Prostate gland (tissue), 2 donors: ENCODE results near the gene COG5. TPM values are rescaled to one million over a fixed set of nuclear protein-coding genes. Genes with fewer than 3 reads are reported as not detected.
"Not testable (repeated sequence)": the region's sequence is repeated elsewhere in the genome, so short reads cannot be mapped to it uniquely, and the experiment has no call there.

Experiments
- DNase-seq: peaks from one replicate; pipeline ENCODE4 v3.0.0-alpha.2; 2019; ENCODE audit warnings: low spot score
- H3K27ac ChIP-seq, 2 donors: fragments of 200-600 bp; sonication (generic); 2 replicates each; pipeline ENCODE4 v1.5.1; 2017 to 2019
- H3K27me3 ChIP-seq: fragments of 200-600 bp; sonication (generic); replicated peaks from 2 replicates; pipeline ENCODE4 v1.5.1; 2019; ENCODE audit not compliant: insufficient read depth
- H3K36me3 ChIP-seq, 2 donors: fragments of 200-600 bp; sonication (generic); 1 replicate in 1 of 2; 2 replicates in 1 of 2; pipeline versions ENCODE4 v1.5.1 to v1.8.1; 2017 to 2019
- H3K4me1 ChIP-seq: fragments of 200-600 bp; sonication (generic); replicated peaks from 2 replicates; pipeline ENCODE4 v1.5.1; 2019
- H3K4me3 ChIP-seq, 2 donors: fragments of 200-600 bp; sonication (generic); 2 replicates each; pipeline ENCODE4 v1.5.1; 2017 to 2019
- H3K9me3 ChIP-seq: fragments of 200-600 bp; sonication (generic); 2 replicates; pipeline ENCODE4 v1.5.1; 2017
- POLR2A ChIP-seq: fragments of 450-650 bp; IDR thresholded peaks from one replicate; pipeline ENCODE4 v1.6.1; 2016; ENCODE audit warnings: antibody characterized with exemption, mild to moderate bottlenecking
- POLR2AphosphoS5 ChIP-seq: sonication (generic); formaldehyde crosslinking; IDR thresholded peaks from one replicate; pipeline ENCODE4 v1.6.1; 2017; ENCODE audit warnings: antibody characterized with exemption
- WGBS: methylation state at CpG from one replicate; pipeline ENCODE4 v1.1.5; 2018; 5-methylcytosine and 5-hydroxymethylcytosine counted together
- intact Hi-C: fragments of 100-400 bp; cut with DNase I; formaldehyde crosslinking; loops from one replicate; pipeline ENCODE4 v1.14.2; 2022
- small RNA-seq, 2 donors: library from RNA; depleted of rRNA; stranded (forward); fragments of <200 nt; gene quantifications; one replicate each; pipeline ENCODE3, GENCODE V24; 2016
- total RNA-seq, 2 donors: library from RNA; depleted of rRNA; stranded (reverse); fragments of >200 nt; gene quantifications; one replicate each; pipeline ENCODE4 v1.1.0, GENCODE V29; 2016
- TF ChIP-seq, protein P1 (sequence below), 4 experiments: fragments of 200-600 bp in 2 of 4; fragments of 450-650 bp in 2 of 4; sonication (generic) in 2 of 4; IDR thresholded peaks; 1 replicate in 3 of 4; 2 replicates in 1 of 4; pipeline ENCODE4 v1.5.1; 2016 to 2019; ENCODE audit warnings: antibody characterized with exemption in 4 of 4, mild to moderate bottlenecking in 2 of 4, moderate library complexity in 2 of 4

Gene COG5
- total RNA-seq, 2 donors from 2014 or later: 35.1 to 86.4 TPM

DNA sequence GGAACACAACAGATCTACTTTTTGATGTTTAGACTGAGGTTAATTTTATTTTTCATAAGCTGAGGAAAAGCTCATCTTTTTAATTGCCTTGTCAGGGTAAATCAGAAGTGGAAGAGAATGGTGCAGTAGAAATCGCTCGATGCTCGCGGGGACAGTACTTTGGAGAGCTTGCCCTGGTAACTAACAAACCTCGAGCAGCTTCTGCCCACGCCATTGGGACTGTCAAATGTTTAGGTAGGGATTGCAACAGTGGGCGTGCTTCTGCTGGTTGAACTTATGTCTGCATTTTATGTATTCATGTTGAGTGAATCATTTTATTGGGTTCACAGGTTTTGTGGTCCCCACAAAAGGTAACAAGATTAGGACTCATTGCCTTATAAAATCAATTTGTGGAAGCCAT is 406.6 kb downstream of the COG5 start:
- TF ChIP-seq POLR2AphosphoS5 (no peak), POLR2A (no peak)
- TF ChIP-seq, protein P1, sequence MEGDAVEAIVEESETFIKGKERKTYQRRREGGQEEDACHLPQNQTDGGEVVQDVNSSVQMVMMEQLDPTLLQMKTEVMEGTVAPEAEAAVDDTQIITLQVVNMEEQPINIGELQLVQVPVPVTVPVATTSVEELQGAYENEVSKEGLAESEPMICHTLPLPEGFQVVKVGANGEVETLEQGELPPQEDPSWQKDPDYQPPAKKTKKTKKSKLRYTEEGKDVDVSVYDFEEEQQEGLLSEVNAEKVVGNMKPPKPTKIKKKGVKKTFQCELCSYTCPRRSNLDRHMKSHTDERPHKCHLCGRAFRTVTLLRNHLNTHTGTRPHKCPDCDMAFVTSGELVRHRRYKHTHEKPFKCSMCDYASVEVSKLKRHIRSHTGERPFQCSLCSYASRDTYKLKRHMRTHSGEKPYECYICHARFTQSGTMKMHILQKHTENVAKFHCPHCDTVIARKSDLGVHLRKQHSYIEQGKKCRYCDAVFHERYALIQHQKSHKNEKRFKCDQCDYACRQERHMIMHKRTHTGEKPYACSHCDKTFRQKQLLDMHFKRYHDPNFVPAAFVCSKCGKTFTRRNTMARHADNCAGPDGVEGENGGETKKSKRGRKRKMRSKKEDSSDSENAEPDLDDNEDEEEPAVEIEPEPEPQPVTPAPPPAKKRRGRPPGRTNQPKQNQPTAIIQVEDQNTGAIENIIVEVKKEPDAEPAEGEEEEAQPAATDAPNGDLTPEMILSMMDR (IDR thresholded peaks at IDR 0.05): no peak
- Histone ChIP-seq H3K4me1 (no peaks in the 10 kb centered on the region), H3K9me3 (no peaks in the 10 kb centered on the region), H3K36me3 (no peaks in the 10 kb centered on the region), H3K27me3 (no peaks in the 10 kb centered on the region), H3K27ac (no peak overlapping the region), H3K4me3 (no peak overlapping the region)
- DNase-seq: no peak
- 95% methylated on average over 7 of the region's 7 CpGs for WGBS
- intact Hi-C loops: no loop called here

DNA sequence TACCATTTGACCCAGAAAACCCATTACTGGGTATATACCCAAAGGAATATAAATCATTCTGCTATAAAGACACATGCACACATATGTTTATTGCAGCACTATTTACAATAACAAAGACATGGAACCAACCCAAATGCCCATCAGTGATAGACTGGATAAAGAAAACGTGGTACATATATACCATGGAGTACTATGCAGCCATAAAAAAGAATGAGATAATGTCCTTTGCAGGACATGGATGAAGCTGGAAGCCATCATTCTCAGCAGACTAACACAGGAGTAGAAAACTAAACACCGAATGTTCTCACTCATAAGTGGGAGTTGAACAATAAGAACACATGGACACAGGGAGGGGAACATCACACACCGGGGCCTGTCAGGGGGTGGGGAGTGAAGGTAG is 408.0 kb downstream of the COG5 start:
- H3K27ac ChIP-seq, H3K27me3 ChIP-seq, H3K4me3 ChIP-seq, H3K36me3 ChIP-seq, DNase-seq, intact Hi-C loops, H3K4me1 ChIP-seq, H3K9me3 ChIP-seq: not testable (repeated sequence)
- WGBS: 93% methylated on average over 3 of the region's 3 CpGs

DNA sequence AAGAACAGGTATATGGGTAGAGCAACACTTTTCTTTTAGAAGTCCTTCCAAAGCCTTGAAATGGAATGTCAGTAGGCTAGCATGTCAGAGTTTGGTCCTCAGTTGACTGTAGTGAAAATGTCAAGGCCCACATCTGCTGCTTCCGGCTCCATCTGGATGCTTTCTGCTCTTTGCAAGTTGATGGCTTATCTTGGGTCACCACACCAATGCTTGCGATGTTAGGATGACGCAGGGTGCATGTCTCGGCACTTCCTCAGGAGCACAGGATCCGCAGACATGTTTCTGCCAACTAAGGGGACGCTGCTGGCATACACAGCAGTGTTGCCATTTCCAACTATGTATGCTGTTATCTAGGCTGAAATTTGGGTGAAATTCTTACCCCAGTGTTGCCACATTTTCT is 408.9 kb downstream of the COG5 start:
- 98% methylated on average over 6 of the region's 6 CpGs for WGBS
- intact Hi-C loops: no loop called here
- no peak for DNase-seq
- Histone ChIP-seq H3K27me3 (no peaks in the 10 kb centered on the region), H3K36me3 (no peaks in the 10 kb centered on the region), H3K9me3 (no peaks in the 10 kb centered on the region), H3K27ac (no peak overlapping the region), H3K4me3 (no peak overlapping the region), H3K4me1 (no peaks in the 10 kb centered on the region)
- no peak for TF ChIP-seq POLR2A
- no peak for TF ChIP-seq POLR2AphosphoS5
- TF ChIP-seq, protein P1 (IDR thresholded peaks at IDR 0.05): no peak

DNA sequence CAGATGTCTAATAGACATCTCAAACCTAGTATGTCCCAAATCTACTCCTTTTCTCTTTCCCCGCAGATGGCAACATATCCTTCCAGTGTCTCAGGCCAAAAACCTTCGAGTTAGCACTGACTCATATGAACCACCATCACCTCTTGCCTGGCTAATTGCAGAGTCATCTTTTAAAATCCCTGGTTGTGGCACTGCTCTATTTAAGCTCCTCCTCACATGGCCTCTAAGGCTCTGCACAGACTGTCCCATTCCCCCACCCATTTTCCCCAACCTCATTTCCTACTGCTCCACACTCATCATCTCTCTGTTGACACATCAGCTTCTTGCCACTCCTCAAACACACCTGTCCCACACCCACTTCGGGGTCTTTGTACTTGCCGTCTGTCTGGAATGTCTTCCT is 411.7 kb downstream of the COG5 start:
- Histone ChIP-seq H3K9me3 (no peaks in the 10 kb centered on the region), H3K27ac (no peak overlapping the region), H3K4me3 (no peak overlapping the region), H3K36me3 (no peaks in the 10 kb centered on the region), H3K4me1 (no peaks in the 10 kb centered on the region), H3K27me3 (no peaks in the 10 kb centered on the region)
- DNase-seq: no peak
- TF ChIP-seq, protein P1 (IDR thresholded peaks at IDR 0.05): no peak
- TF ChIP-seq POLR2AphosphoS5 (no peak), POLR2A (no peak)
- WGBS: 49% methylated on average over 4 of the region's 4 CpGs
- intact Hi-C loops: no loop called here

Small RNA genes lying within 50 kb of the gene (small RNA-seq; reads per million reads assigned to genes)
- 0 reads per million in 2 donors for gene AC002381.1
- gene RF01233: 0 reads per million in 2 donors

Other genes with a start within 250 kb of the COG5 start
- gene GPR22, start 93.9 kb downstream of the COG5 start, total RNA-seq: not detected
- 10 to 100 TPM in 1 of 2 donors, 1 to 10 TPM in 1; 9.7 to 15.3 TPM for gene DUS4L, start 51 bp upstream of the COG5 start, total RNA-seq
- gene BCAP29, start 16.3 kb upstream of the COG5 start, total RNA-seq: 10 to 100 TPM; 95.4 to 99.9 TPM
- 1 to 10 TPM; 1.0 to 3.4 TPM for gene SLC26A4, start 96.9 kb upstream of the COG5 start, total RNA-seq
- 10 to 100 TPM; 35.3 to 49.2 TPM for gene CBLL1, start 180.2 kb upstream of the COG5 start, total RNA-seq
- gene SLC26A3, start 239.3 kb upstream of the COG5 start, total RNA-seq: 1 to 10 TPM in 1 of 2 donors, under 1 TPM in 1; 0.91 to 3.3 TPM